SK-N-SH treated with all-trans-retinoic acid at 6 μM for 48 hours (cell line): ENCODE measurements around the gene MINK1.

ENCODE experiments used
- ATAC-seq: fragments of 200-7000 bp; cut with Tn5 transposase; 3 replicates; pipeline ENCODE4 v1.9.1; 2020; ENCODE audit warnings: mild to moderate bottlenecking, moderate library complexity
- ARNTL ChIP-seq: fragments of 450-650 bp; formaldehyde crosslinking; IDR thresholded peaks from 2 replicates; pipeline ENCODE4 v1.5.0; 2020; ENCODE audit warnings: low read depth, mild to moderate bottlenecking, moderate library complexity, borderline replicate concordance
- BACH2 ChIP-seq: fragments of 250-450 bp; sonication (Bioruptor Pico); IDR thresholded peaks from 2 replicates; pipeline ENCODE4 v1.9.0; 2021; ENCODE audit warnings: mild to moderate bottlenecking, borderline replicate concordance
- CREB5 ChIP-seq: fragments of 250-450 bp; sonication (Bioruptor Pico); IDR thresholded peaks from 2 replicates; pipeline ENCODE4 v1.5.1; 2020; ENCODE audit warnings: low read depth, mild to moderate bottlenecking, moderate library complexity
- CSDC2 ChIP-seq: fragments of 250-450 bp; sonication (Bioruptor Pico); IDR thresholded peaks from 2 replicates; pipeline ENCODE4 v1.5.0; 2020; ENCODE audit warnings: mild to moderate bottlenecking, moderate library complexity
- CSRNP3 ChIP-seq: fragments of 250-450 bp; sonication (Bioruptor Pico); IDR thresholded peaks from 2 replicates; pipeline ENCODE4 v1.5.1; 2021; ENCODE audit warnings: mild to moderate bottlenecking, moderate library complexity
- ESRRG ChIP-seq: fragments of 250-450 bp; sonication (Bioruptor Pico); IDR thresholded peaks from 2 replicates; pipeline ENCODE4 v1.6.1; 2021; ENCODE audit warnings: mild to moderate bottlenecking
- GLIS3 ChIP-seq: fragments of 250-450 bp; sonication (Bioruptor Pico); IDR thresholded peaks from 2 replicates; pipeline ENCODE4 v1.5.0; 2020; ENCODE audit warnings: mild to moderate bottlenecking, moderate library complexity
- ISL1 ChIP-seq: fragments of 250-450 bp; sonication (Bioruptor Pico); IDR thresholded peaks from 2 replicates; pipeline ENCODE4 v2.1.2; 2022; ENCODE audit warnings: mild to moderate bottlenecking, moderate library complexity
- OSR1 ChIP-seq: fragments of 250-450 bp; sonication (Bioruptor Pico); IDR thresholded peaks from 2 replicates; pipeline ENCODE4 v1.8.0; 2022; ENCODE audit warnings: moderate library complexity, mild to moderate bottlenecking, inconsistent platforms
- PATZ1 ChIP-seq: fragments of 250-450 bp; sonication (Bioruptor Pico); IDR thresholded peaks from 2 replicates; pipeline ENCODE4 v1.8.0; 2020; ENCODE audit warnings: mild to moderate bottlenecking, moderate library complexity, borderline replicate concordance
- POU6F1 ChIP-seq: fragments of 250-450 bp; sonication (Bioruptor Pico); IDR thresholded peaks from 2 replicates; pipeline ENCODE4 v1.8.0; 2021; ENCODE audit warnings: low read depth, mild to moderate bottlenecking, moderate library complexity, borderline replicate concordance
- PPARA ChIP-seq: fragments of 250-450 bp; sonication (Bioruptor Pico); IDR thresholded peaks from 2 replicates; pipeline ENCODE4 v1.5.0; 2020; ENCODE audit warnings: mild to moderate bottlenecking, borderline replicate concordance
- RARB ChIP-seq: fragments of 250-450 bp; sonication (Bioruptor Pico); IDR thresholded peaks from 2 replicates; pipeline ENCODE4 v1.8.0; 2021; ENCODE audit warnings: mild to moderate bottlenecking, moderate library complexity
- SNAI2 ChIP-seq: fragments of 250-450 bp; sonication (Bioruptor Pico); IDR thresholded peaks from 2 replicates; pipeline ENCODE4 v1.5.0; 2020; ENCODE audit warnings: mild to moderate bottlenecking, moderate library complexity
- TOX ChIP-seq: fragments of 250-450 bp; sonication (Bioruptor Pico); IDR thresholded peaks from 2 replicates; pipeline ENCODE4 v1.8.0; 2021; ENCODE audit warnings: mild to moderate bottlenecking, moderate library complexity, borderline replicate concordance
- ZC3H10 ChIP-seq: fragments of 250-450 bp; sonication (Bioruptor Pico); IDR thresholded peaks from 2 replicates; pipeline ENCODE4 v1.5.1; 2021; ENCODE audit warnings: mild to moderate bottlenecking, moderate library complexity
- ZFP3 ChIP-seq: fragments of 250-450 bp; sonication (Bioruptor Pico); IDR thresholded peaks from 2 replicates; pipeline ENCODE4 v1.5.0; 2020; ENCODE audit warnings: mild to moderate bottlenecking, moderate library complexity
- ZFP30 ChIP-seq: fragments of 450-650 bp; formaldehyde crosslinking; IDR thresholded peaks from 2 replicates; pipeline ENCODE4 v1.5.0; 2022; ENCODE audit warnings: mild to moderate bottlenecking, moderate library complexity
- ZNF565 ChIP-seq: fragments of 450-650 bp; formaldehyde crosslinking; conservative IDR thresholded peaks from 2 replicates; pipeline ENCODE4 v1.5.0; 2020; ENCODE audit warnings: low read depth, mild to moderate bottlenecking, moderate library complexity
- ZNF70 ChIP-seq: fragments of 450-650 bp; formaldehyde crosslinking; IDR thresholded peaks from 2 replicates; pipeline ENCODE4 v1.5.0; 2020; ENCODE audit warnings: mild to moderate bottlenecking, moderate library complexity
- ZNF8 ChIP-seq: fragments of 450-650 bp; formaldehyde crosslinking; IDR thresholded peaks from 2 replicates; pipeline ENCODE4 v1.5.0; 2020; ENCODE audit warnings: mild to moderate bottlenecking, moderate library complexity
- TF ChIP-seq, protein P1 (sequence below): fragments of 250-450 bp; sonication (Bioruptor Pico); IDR thresholded peaks from 2 replicates; pipeline ENCODE4 v1.5.0; 2020; ENCODE audit warnings: mild to moderate bottlenecking, moderate library complexity

The MINK1 gene

DNA sequence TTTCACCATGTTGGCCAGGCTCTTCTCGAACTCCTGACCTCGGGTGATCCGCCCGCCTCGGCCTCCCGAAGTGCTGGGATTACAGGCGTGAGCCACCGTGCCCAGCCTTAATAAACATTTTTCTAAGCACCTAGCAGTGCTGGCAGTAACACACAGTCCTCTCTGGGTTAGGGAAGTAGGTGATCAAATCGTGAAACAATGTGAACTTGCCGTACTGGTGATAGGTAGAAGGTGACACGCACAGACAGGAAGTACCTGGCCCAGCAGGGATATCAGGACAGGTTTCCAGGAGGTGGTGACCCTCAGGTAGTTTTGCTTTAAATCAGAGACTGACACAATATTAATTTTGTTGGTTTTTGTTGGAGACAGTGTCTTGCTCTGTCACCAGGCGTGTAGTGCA, 21.7 kb upstream of the MINK1 start:
- no peak for ATAC-seq
- no peak for TF ChIP-seq RARB
- no peak for TF ChIP-seq GLIS3 (CRISPR knock-in tag)
- no peak for TF ChIP-seq ISL1
- TF ChIP-seq SNAI2 (CRISPR knock-in tag): no peak
- no peak for TF ChIP-seq PATZ1
- TF ChIP-seq CREB5 (CRISPR knock-in tag): no peak

- ATAC-seq: no peak
- no peak for TF ChIP-seq ZFP3 (CRISPR knock-in tag)
- TF ChIP-seq, protein P1, sequence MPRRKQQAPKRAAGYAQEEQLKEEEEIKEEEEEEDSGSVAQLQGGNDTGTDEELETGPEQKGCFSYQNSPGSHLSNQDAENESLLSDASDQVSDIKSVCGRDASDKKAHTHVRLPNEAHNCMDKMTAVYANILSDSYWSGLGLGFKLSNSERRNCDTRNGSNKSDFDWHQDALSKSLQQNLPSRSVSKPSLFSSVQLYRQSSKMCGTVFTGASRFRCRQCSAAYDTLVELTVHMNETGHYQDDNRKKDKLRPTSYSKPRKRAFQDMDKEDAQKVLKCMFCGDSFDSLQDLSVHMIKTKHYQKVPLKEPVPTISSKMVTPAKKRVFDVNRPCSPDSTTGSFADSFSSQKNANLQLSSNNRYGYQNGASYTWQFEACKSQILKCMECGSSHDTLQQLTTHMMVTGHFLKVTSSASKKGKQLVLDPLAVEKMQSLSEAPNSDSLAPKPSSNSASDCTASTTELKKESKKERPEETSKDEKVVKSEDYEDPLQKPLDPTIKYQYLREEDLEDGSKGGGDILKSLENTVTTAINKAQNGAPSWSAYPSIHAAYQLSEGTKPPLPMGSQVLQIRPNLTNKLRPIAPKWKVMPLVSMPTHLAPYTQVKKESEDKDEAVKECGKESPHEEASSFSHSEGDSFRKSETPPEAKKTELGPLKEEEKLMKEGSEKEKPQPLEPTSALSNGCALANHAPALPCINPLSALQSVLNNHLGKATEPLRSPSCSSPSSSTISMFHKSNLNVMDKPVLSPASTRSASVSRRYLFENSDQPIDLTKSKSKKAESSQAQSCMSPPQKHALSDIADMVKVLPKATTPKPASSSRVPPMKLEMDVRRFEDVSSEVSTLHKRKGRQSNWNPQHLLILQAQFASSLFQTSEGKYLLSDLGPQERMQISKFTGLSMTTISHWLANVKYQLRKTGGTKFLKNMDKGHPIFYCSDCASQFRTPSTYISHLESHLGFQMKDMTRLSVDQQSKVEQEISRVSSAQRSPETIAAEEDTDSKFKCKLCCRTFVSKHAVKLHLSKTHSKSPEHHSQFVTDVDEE: no peak
- TF ChIP-seq ZC3H10 (CRISPR knock-in tag): no peak
- TF ChIP-seq BACH2: no peak
- TF ChIP-seq ARNTL: no peak
- TF ChIP-seq POU6F1: no peak
- TF ChIP-seq OSR1 (CRISPR knock-in tag): no peak
- no peak for TF ChIP-seq GLIS3 (CRISPR knock-in tag)
- TF ChIP-seq ZFP30: no peak
- no peak for TF ChIP-seq ZNF565 (CRISPR knock-in tag)
- no peak for TF ChIP-seq SNAI2 (CRISPR knock-in tag)
- TF ChIP-seq ISL1: no peak
- no peak for TF ChIP-seq ZNF70
- TF ChIP-seq CSRNP3 (CRISPR knock-in tag): no peak
- no peak for TF ChIP-seq ZNF8 (CRISPR knock-in tag)
- TF ChIP-seq CSDC2 (CRISPR knock-in tag): no peak
- TF ChIP-seq TOX: no peak
- no peak for TF ChIP-seq PPARA (CRISPR knock-in tag)
- TF ChIP-seq PATZ1: no peak
- TF ChIP-seq, all 23 proteins: peak for 0
Measured at GRCh38 chr17:4812690-4813089, 20.4 kb upstream of the MINK1 start.

DNA sequence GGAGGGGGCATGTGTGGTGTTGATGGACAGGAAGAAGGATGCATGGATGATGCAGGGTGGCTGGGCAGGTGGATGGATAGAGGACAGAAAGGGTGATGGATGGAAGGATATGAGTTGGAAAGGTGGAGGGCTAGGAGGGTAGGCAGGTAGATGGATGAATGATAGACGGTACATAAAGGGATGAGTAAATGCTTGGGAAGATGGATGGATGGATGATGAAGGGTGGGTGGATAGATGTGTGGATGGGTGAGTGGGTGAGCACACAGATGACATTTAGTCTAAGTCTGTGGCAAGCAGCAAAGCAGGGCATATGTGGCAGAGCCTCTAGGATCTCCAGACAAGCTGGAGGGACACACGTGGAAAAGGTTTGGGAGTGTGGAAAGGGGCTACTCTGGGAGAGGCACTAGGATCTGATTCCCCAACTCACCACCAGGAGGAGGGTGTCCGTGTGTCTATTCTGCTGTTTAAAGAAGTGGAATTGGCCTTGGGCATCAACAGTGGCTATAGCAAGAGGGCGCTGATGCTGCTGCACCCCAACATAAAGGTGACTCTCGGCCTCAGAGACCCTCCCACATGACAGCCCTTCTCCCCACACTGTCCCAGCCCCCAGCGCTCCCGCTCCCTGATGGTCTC, 18.0 kb upstream of the MINK1 start:
- TF ChIP-seq ESRRG (CRISPR knock-in tag) (no peak), CSDC2 (CRISPR knock-in tag) (no peak), POU6F1 (no peak)
- TF ChIP-seq, all 23 proteins: peak for 0
- ATAC-seq: peak; percentile 57
